Erythroblast (primary cell): Measurements from ENCODE around the gene JPH4.

Experiments used
- GATA1 ChIP-seq: IDR thresholded peaks from 2 replicates; pipeline ENCODE4 v1.6.1; 2011; ENCODE audit warnings: low read depth, mild to moderate bottlenecking, control low read depth, low read length, moderate library complexity
- POLR2A ChIP-seq: IDR thresholded peaks from 2 replicates; pipeline ENCODE4 v1.6.1; 2011; ENCODE audit warnings: mild to moderate bottlenecking, low read length

- TF ChIP-seq GATA1, result no peak
- TF ChIP-seq POLR2A, result no peak
Observed at GRCh38 chr14:23609001-23609400, 30.4 kb upstream of the JPH4 start.
